Activated CD4-positive, CD25-positive, alpha-beta regulatory T cell treated with anti-CD3 and anti-CD28 coated beads, Interleukin-2, amount 50 U/mL, for 72 hours (primary cell): ENCODE results near the gene HBA2.
"Not testable (repeated sequence)": the region's sequence is repeated elsewhere in the genome, so short reads cannot be mapped to it uniquely, and the experiment has no call there.

Source experiments
- DNase-seq: peaks from one replicate; pipeline ENCODE4 v3.0.0; 2021

HBA2 gene

DNA sequence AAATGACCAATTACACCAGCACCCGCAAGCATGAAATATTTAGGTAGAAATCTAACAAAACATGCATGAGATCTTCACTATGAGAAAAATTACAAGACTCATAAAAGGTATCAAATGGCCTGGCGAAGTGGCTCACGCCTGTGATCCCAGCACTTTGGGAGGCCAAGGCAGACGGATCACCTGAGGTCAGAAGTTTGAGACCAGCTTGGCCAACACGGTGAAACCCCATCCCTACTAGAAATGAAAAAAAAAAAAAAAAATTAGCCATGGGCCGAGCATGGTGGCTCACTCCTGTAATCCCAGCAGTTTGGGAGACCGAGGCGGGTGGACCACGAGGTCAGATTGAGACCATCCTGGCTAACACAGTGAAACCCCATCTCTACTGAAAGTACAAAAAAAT is 31.4 kb downstream of the HBA2 start:
- not testable (repeated sequence) for DNase-seq

DNA sequence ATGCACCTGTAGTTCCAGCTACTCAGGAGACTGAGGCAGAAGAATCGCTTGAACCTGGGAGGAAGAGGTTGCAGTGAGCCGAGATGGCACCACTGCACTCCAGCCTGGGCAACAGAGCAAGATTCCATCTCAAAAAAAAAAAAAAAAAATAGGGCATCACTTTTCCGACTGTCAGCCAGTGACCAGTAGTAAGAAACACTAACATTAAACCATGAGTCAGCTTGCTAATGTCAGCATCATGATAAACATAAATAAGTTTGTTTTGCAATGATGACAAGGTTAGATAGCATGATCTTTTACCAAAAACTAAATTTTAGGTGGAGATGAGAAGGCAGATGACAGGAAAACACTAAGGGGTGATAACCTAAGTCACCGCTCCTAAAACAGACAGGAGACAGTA is 36.7 kb downstream of the HBA2 start:
- not testable (repeated sequence) for DNase-seq

DNA sequence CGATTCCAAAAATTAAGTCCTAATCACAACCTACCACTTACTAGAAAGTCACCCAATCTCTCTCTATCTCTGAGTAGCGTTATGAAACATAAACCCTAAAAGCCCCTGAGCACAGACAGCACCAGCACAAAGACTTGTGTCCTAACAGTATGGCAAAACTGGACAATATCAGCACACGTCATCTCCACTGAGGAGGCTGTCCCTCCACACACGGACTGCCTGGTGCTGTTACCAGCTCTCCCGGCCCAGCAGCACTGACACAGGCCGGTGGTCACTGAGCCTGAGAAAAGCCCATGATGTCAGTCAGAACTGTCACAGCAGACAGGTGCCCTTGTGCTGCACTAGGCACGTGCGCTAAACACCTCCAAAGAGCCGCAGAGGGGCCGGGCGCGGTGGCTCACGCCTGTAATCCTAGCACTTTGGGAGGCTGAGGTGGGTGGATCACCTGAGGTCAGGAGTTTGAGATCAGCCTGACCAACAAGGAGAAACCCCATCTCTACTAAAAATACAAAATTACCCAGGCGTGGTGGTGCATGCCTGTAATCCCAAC is 39.0 kb downstream of the HBA2 start:
- DNase-seq = not testable (repeated sequence)

DNA sequence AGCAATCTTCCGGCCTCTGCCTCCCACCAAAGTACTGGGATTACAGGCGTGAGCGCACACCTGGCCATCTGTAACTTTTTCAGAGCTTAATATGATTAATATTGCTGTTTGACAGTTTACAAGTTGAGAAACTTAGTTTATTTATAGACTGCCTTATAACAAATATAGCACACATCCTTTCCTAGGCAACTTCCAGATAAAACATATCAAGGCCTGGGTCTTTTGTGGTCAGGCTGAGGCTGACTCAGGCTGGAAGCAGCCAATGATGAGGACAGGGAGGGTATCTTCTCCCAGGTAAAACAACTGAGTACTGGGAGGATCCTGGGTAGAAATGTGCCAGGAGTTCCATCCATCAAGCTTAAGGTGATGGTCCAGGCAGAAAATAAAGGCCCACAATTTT is 40.3 kb downstream of the HBA2 start:
- DNase-seq = no peak

GRCh38 chr16:220021-220420 is 47.3 kb downstream of the HBA2 start:
- no peak for DNase-seq
